ENCODE measurements around the gene BORCS5. TPM values are rescaled to one million over a fixed set of nuclear protein-coding genes. Genes with fewer than 3 reads are reported as not detected.

Gene BORCS5
- total RNA-seq, 1 experiment from 2014 or later, result 7.8 TPM

DNA sequence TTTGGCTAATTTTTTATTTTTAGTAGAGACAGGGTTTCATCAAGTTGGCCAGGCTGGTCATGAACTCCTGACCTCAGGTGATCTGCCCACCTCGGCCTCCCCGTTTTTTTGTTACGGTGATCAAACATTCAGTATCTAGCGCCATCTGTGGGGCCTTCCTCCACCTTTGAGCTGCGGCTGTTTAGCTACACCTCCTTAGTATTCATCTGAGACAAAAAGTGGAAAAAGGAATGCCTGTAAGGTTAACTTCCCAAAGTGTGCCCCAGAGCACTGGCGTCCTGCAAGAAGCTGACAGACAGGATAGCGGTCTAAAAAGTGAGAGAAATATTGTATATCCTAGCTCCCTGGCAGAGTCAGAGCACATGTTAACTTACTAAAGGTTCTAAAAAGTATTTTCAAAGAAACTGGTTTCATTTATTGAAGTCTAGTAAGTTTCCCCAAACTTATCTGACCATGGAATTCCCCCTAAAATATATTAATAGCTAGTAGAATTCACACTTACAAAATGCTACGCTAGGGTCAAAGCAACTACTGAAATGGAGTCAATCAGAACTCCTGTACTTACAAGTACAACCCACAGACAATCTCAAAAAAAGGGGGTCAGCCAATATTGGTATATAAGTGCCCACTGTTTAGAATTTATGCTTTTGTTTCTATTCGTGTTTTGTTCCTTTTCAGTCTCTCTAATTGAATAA, 146.7 kb downstream of the BORCS5 start:
- intact Hi-C loops (cut with micrococcal nuclease; ENCODE audit: unreplicated experiment) (no loop called here), in situ Hi-C loops (cut with HindIII; ENCODE audit: low pct_unique_long_range_greater_than_20kb, low sequenced_read_pairs) (no loop called here)
- no TSS peak for BruUV-seq (replicated peaks)
- ATAC-seq, result no peak
- Histone ChIP-seq H3K4me1 (ENCODE audit: control insufficient read depth, insufficient read depth, low read length) (no peaks in the 10 kb centered on the region), H3K27ac (ENCODE audit: low read length) (no peak overlapping the region), H3K4me3 (ENCODE audit: low read depth in 2 of 2, low read length in 2 of 2) (no peak overlapping the region), H3K27me3 (ENCODE audit: control insufficient read depth, insufficient read depth, low read length) (no peaks in the 10 kb centered on the region), H3K9me3 (ENCODE audit: control insufficient read depth, insufficient read depth, low read depth, low read length) (no peaks in the 10 kb centered on the region), H3K36me3 (ENCODE audit: control insufficient read depth, insufficient read depth, low read length) (no peaks in the 10 kb centered on the region)
- ChIA-PET CTCF (interaction anchor here (0.5 to 0.7 kb wide), 2 partner anchors 10 to 127 kb away, joined by 5 to 6 read pairs; no protein-coding TSS in a partner anchor), POLR2A (no interaction called here)
- DNase-seq (ENCODE audit: low read depth, low spot score), result no peak
- TF ChIP-seq, protein P1, sequence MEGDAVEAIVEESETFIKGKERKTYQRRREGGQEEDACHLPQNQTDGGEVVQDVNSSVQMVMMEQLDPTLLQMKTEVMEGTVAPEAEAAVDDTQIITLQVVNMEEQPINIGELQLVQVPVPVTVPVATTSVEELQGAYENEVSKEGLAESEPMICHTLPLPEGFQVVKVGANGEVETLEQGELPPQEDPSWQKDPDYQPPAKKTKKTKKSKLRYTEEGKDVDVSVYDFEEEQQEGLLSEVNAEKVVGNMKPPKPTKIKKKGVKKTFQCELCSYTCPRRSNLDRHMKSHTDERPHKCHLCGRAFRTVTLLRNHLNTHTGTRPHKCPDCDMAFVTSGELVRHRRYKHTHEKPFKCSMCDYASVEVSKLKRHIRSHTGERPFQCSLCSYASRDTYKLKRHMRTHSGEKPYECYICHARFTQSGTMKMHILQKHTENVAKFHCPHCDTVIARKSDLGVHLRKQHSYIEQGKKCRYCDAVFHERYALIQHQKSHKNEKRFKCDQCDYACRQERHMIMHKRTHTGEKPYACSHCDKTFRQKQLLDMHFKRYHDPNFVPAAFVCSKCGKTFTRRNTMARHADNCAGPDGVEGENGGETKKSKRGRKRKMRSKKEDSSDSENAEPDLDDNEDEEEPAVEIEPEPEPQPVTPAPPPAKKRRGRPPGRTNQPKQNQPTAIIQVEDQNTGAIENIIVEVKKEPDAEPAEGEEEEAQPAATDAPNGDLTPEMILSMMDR (IDR thresholded peaks at IDR 0.05), result no peak
- TF ChIP-seq TCF7L2 (IDR thresholded peaks at IDR 0.05; ENCODE audit: low read depth, low read length) (no peak), POLR2AphosphoS5 (IDR thresholded peaks at IDR 0.05; ENCODE audit: low read depth, low read length) (no peak), SIN3A (IDR thresholded peaks at IDR 0.05; ENCODE audit: borderline replicate concordance, insufficient read depth, low read depth, low read length) (no peak)
- TF ChIP-seq, protein P2, sequence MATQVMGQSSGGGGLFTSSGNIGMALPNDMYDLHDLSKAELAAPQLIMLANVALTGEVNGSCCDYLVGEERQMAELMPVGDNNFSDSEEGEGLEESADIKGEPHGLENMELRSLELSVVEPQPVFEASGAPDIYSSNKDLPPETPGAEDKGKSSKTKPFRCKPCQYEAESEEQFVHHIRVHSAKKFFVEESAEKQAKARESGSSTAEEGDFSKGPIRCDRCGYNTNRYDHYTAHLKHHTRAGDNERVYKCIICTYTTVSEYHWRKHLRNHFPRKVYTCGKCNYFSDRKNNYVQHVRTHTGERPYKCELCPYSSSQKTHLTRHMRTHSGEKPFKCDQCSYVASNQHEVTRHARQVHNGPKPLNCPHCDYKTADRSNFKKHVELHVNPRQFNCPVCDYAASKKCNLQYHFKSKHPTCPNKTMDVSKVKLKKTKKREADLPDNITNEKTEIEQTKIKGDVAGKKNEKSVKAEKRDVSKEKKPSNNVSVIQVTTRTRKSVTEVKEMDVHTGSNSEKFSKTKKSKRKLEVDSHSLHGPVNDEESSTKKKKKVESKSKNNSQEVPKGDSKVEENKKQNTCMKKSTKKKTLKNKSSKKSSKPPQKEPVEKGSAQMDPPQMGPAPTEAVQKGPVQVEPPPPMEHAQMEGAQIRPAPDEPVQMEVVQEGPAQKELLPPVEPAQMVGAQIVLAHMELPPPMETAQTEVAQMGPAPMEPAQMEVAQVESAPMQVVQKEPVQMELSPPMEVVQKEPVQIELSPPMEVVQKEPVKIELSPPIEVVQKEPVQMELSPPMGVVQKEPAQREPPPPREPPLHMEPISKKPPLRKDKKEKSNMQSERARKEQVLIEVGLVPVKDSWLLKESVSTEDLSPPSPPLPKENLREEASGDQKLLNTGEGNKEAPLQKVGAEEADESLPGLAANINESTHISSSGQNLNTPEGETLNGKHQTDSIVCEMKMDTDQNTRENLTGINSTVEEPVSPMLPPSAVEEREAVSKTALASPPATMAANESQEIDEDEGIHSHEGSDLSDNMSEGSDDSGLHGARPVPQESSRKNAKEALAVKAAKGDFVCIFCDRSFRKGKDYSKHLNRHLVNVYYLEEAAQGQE (IDR thresholded peaks at IDR 0.05; ENCODE audit: insufficient read depth in 1 of 2, low read depth in 2 of 2, low read length in 1 of 2), result no peak

DNA sequence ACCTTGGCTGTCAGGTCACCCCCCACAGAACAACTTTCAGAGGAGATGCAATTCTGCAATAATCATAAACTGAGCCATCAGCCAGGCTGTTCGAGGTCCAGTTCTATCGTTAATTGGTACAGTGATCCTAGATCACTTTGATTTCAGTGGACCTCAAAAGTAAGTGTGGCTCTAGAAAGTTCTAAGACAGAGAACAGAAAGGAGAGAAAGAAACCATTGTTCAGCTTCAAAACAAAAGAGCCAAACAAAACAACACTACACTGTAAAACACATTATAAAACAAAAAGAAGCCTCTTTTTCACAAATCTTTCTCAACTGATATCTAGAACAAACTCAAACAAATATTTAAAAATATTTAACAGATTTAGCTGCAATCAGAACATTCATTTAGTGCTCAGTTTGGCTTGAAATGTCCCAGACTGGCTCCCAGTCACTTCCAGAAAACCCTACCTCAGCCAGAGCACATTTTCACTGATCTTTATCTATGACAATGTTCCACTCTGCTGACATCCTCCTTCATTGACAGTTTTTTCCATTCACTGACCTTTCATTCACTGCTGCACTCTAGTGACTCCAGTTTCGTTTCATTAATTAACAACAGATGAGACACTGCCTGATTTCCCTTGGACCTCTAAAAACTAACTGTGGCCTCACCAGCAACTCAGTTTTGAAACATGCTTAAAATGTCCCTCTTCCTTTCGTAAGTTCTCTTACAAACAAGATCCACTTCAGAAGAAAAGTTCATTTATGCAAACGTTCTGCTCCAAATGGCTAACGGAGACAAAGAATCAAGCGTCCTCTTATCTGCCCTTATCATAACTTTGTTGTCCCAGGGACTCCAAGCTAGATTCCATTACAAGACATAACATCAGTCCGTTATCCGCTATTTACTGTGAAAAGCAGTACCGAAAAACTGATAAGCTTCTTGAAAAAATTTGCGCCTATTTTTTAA, 148.9 kb downstream of the BORCS5 start:
- no TSS peak for BruUV-seq (replicated peaks)
- intact Hi-C loops (cut with micrococcal nuclease; ENCODE audit: unreplicated experiment), result no loop called here
- ATAC-seq, result no peak

More for the DNA sequence above, 148.9 kb downstream of the BORCS5 start:
- no peak for TF ChIP-seq POLR2AphosphoS5 (IDR thresholded peaks at IDR 0.05; ENCODE audit: low read depth, low read length)
- no peak for TF ChIP-seq TCF7L2 (IDR thresholded peaks at IDR 0.05; ENCODE audit: low read depth, low read length)
- TF ChIP-seq, protein P2 (IDR thresholded peaks at IDR 0.05; ENCODE audit: insufficient read depth in 1 of 2, low read depth in 2 of 2, low read length in 1 of 2), result no peak
- TF ChIP-seq SIN3A (IDR thresholded peaks at IDR 0.05; ENCODE audit: borderline replicate concordance, insufficient read depth, low read depth, low read length), result no peak
- TF ChIP-seq, protein P1 (IDR thresholded peaks at IDR 0.05), result no peak
- H3K27ac ChIP-seq (ENCODE audit: low read length), result no peak overlapping the region
- H3K4me3 ChIP-seq (ENCODE audit: low read depth in 2 of 2, low read length in 2 of 2), result no peak overlapping the region
- no peaks in the 10 kb centered on the region for H3K4me1 ChIP-seq (ENCODE audit: control insufficient read depth, insufficient read depth, low read length)
- in situ Hi-C loops (cut with HindIII; ENCODE audit: low pct_unique_long_range_greater_than_20kb, low sequenced_read_pairs), result no loop called here
- ChIA-PET CTCF (no interaction called here), POLR2A (no interaction called here)
- no peaks in the 10 kb centered on the region for H3K36me3 ChIP-seq (ENCODE audit: control insufficient read depth, insufficient read depth, low read length)
- H3K9me3 ChIP-seq (ENCODE audit: control insufficient read depth, insufficient read depth, low read depth, low read length), result no peaks in the 10 kb centered on the region
- no peak for DNase-seq (ENCODE audit: low read depth, low spot score)
- H3K27me3 ChIP-seq (ENCODE audit: control insufficient read depth, insufficient read depth, low read length), result no peaks in the 10 kb centered on the region

Data from Panc1 (cell line).